Measurements from ENCODE around the gene FLT1.

The FLT1 gene

GRCh38 chr13:28402057-28402381 lies 92.9 kb downstream of the FLT1 start:
- TF ChIP-seq EZH2phosphoT487 (IDR thresholded peaks at IDR 0.05; ENCODE audit: borderline replicate concordance, low read length) (no peak), CTCF (IDR thresholded peaks at IDR 0.05; ENCODE audit: low read depth, low read length, poor library complexity, severe bottlenecking) (no peak)
- H3K9me3 ChIP-seq (ENCODE audit: control insufficient read depth, insufficient read depth, low read length), result no peaks in the 10 kb centered on the region
- H3K36me3 ChIP-seq (ENCODE audit: control insufficient read depth, low read length), result no peaks in the 10 kb centered on the region
- no peaks in the 10 kb centered on the region for H3K79me2 ChIP-seq (ENCODE audit: control insufficient read depth, low read length)
- no peaks in the 10 kb centered on the region for H3K9me2 ChIP-seq (replicated peaks; ENCODE audit: control insufficient read depth, low read length)
- H3F3A ChIP-seq (ENCODE audit: control insufficient read depth, insufficient read depth), result no peaks in the 10 kb centered on the region
- no peaks in the 10 kb centered on the region for H4K20me1 ChIP-seq (ENCODE audit: control insufficient read depth, insufficient read depth, low read depth, low read length)
- H3K27ac ChIP-seq (ENCODE audit: low read depth, low read length), result no peak overlapping the region
- H3K4me1 ChIP-seq (ENCODE audit: control insufficient read depth, low read length), result no peaks in the 10 kb centered on the region
- H3K4me2 ChIP-seq (ENCODE audit: low read length), result no peak overlapping the region
- no peaks in the 10 kb centered on the region for H3K27me3 ChIP-seq (ENCODE audit: control insufficient read depth, low read length)
- no peak overlapping the region for H3K4me3 ChIP-seq (ENCODE audit: low read length)

GRCh38 chr13:28401303-28402056 lies 93.4 kb downstream of the FLT1 start:
- Histone ChIP-seq H3K36me3 (ENCODE audit: control insufficient read depth, low read length) (no peaks in the 10 kb centered on the region), H3K27ac (ENCODE audit: low read depth, low read length) (no peak overlapping the region), H3K4me2 (ENCODE audit: low read length) (no peak overlapping the region)

GRCh38 chr13:28396053-28396452 lies 98.9 kb downstream of the FLT1 start:
- no peaks in the 10 kb centered on the region for H3K36me3 ChIP-seq (ENCODE audit: control insufficient read depth, low read length)
- no peaks in the 10 kb centered on the region for H3K4me1 ChIP-seq (ENCODE audit: control insufficient read depth, low read length)
- no peak overlapping the region for H3K4me3 ChIP-seq (ENCODE audit: low read length)
- TF ChIP-seq CTCF (IDR thresholded peaks at IDR 0.05; ENCODE audit: low read depth, low read length, poor library complexity, severe bottlenecking) (no peak), EZH2phosphoT487 (IDR thresholded peaks at IDR 0.05; ENCODE audit: borderline replicate concordance, low read length) (no peak)
- H3K9me2 ChIP-seq (replicated peaks; ENCODE audit: control insufficient read depth, low read length), result no peaks in the 10 kb centered on the region
- no peak overlapping the region for H3K27ac ChIP-seq (ENCODE audit: low read depth, low read length)
- H3K9me3 ChIP-seq (ENCODE audit: control insufficient read depth, insufficient read depth, low read length), result no peaks in the 10 kb centered on the region
- no peaks in the 10 kb centered on the region for H4K20me1 ChIP-seq (ENCODE audit: control insufficient read depth, insufficient read depth, low read depth, low read length)
- no peaks in the 10 kb centered on the region for H3K27me3 ChIP-seq (ENCODE audit: control insufficient read depth, low read length)
- no peak overlapping the region for H3K4me2 ChIP-seq (ENCODE audit: low read length)
- no peaks in the 10 kb centered on the region for H3K79me2 ChIP-seq (ENCODE audit: control insufficient read depth, low read length)
- H3F3A ChIP-seq (ENCODE audit: control insufficient read depth, insufficient read depth), result no peaks in the 10 kb centered on the region

More at GRCh38 chr13:28401303-28402056, 93.4 kb downstream of the FLT1 start:
- Histone ChIP-seq H3K4me3 (ENCODE audit: low read length) (no peak overlapping the region), H3K27me3 (ENCODE audit: control insufficient read depth, low read length) (no peaks in the 10 kb centered on the region), H4K20me1 (ENCODE audit: control insufficient read depth, insufficient read depth, low read depth, low read length) (no peaks in the 10 kb centered on the region), H3K79me2 (ENCODE audit: control insufficient read depth, low read length) (no peaks in the 10 kb centered on the region), H3K4me1 (ENCODE audit: control insufficient read depth, low read length) (no peaks in the 10 kb centered on the region), H3K9me3 (ENCODE audit: control insufficient read depth, insufficient read depth, low read length) (no peaks in the 10 kb centered on the region), H3K9me2 (replicated peaks; ENCODE audit: control insufficient read depth, low read length) (no peaks in the 10 kb centered on the region), H3F3A (ENCODE audit: control insufficient read depth, insufficient read depth) (no peaks in the 10 kb centered on the region)
- TF ChIP-seq CTCF (IDR thresholded peaks at IDR 0.05; ENCODE audit: low read depth, low read length, poor library complexity, severe bottlenecking), result no peak

All from DOHH2 (cell line).